Measurements from ENCODE around the gene TDRD12.
"Not testable (repeated sequence)": the region's sequence is repeated elsewhere in the genome, so short reads cannot be mapped to it uniquely, and the experiment has no call there.

The TDRD12 gene

GRCh38 chr19:32748948-32749347, 29.4 kb downstream of the TDRD12 start:
- DNase-seq = no peak
- TF ChIP-seq GATA1 (IDR thresholded peaks at IDR 0.05; ENCODE audit: low read depth, low read length) (no peak), POLR2A (IDR thresholded peaks at IDR 0.05; ENCODE audit: low read length) (no peak)

GRCh38 chr19:32749361-32749760, 29.8 kb downstream of the TDRD12 start:
- TF ChIP-seq POLR2A (IDR thresholded peaks at IDR 0.05; ENCODE audit: low read length) (no peak), GATA1 (IDR thresholded peaks at IDR 0.05; ENCODE audit: low read depth, low read length) (no peak)

GRCh38 chr19:32750441-32751055, 31.0 kb downstream of the TDRD12 start:
- TF ChIP-seq GATA1 (IDR thresholded peaks at IDR 0.05; ENCODE audit: low read depth, low read length) (no peak), POLR2A (IDR thresholded peaks at IDR 0.05; ENCODE audit: low read length) (no peak)
- DNase-seq = no peak

More at GRCh38 chr19:32749361-32749760, 29.8 kb downstream of the TDRD12 start:
- DNase-seq = no peak

- no peak for TF ChIP-seq POLR2A (IDR thresholded peaks at IDR 0.05; ENCODE audit: low read length)
- TF ChIP-seq GATA1 (IDR thresholded peaks at IDR 0.05; ENCODE audit: low read depth, low read length) = no peak
- DNase-seq = no peak
These were observed 31.5 kb downstream of the TDRD12 start for GRCh38 chr19:32751066-32751465.

- TF ChIP-seq GATA1 (IDR thresholded peaks at IDR 0.05; ENCODE audit: low read depth, low read length) (no peak), POLR2A (IDR thresholded peaks at IDR 0.05; ENCODE audit: low read length) (no peak)
- no peak for DNase-seq
These were observed 37.6 kb downstream of the TDRD12 start for GRCh38 chr19:32757189-32757588.

- not testable (repeated sequence) for DNase-seq
These were observed 45.8 kb downstream of the TDRD12 start for GRCh38 chr19:32765365-32765764.

GRCh38 chr19:32767951-32768679, 48.5 kb downstream of the TDRD12 start:
- no peak for DNase-seq
- no peak for TF ChIP-seq POLR2A (IDR thresholded peaks at IDR 0.05; ENCODE audit: low read length)
- no peak for TF ChIP-seq GATA1 (IDR thresholded peaks at IDR 0.05; ENCODE audit: low read depth, low read length)

GRCh38 chr19:32771596-32771995, 52.0 kb downstream of the TDRD12 start:
- TF ChIP-seq POLR2A (IDR thresholded peaks at IDR 0.05; ENCODE audit: low read length) = no peak
- TF ChIP-seq GATA1 (IDR thresholded peaks at IDR 0.05; ENCODE audit: low read depth, low read length) = no peak
- DNase-seq = no peak

GRCh38 chr19:32773126-32773525, 53.6 kb downstream of the TDRD12 start:
- TF ChIP-seq POLR2A (IDR thresholded peaks at IDR 0.05; ENCODE audit: low read length) = no peak
- TF ChIP-seq GATA1 (IDR thresholded peaks at IDR 0.05; ENCODE audit: low read depth, low read length) = no peak
- no peak for DNase-seq

GRCh38 chr19:32779082-32779481, 59.5 kb downstream of the TDRD12 start:
- no peak for DNase-seq
- TF ChIP-seq GATA1 (IDR thresholded peaks at IDR 0.05; ENCODE audit: low read depth, low read length) (no peak), POLR2A (IDR thresholded peaks at IDR 0.05; ENCODE audit: low read length) (no peak)

GRCh38 chr19:32781280-32781679, 61.7 kb downstream of the TDRD12 start:
- DNase-seq = no peak
- TF ChIP-seq GATA1 (IDR thresholded peaks at IDR 0.05; ENCODE audit: low read depth, low read length) (no peak), POLR2A (IDR thresholded peaks at IDR 0.05; ENCODE audit: low read length) (no peak)

GRCh38 chr19:32782089-32782488, 62.5 kb downstream of the TDRD12 start:
- not testable (repeated sequence) for DNase-seq

GRCh38 chr19:32787161-32787813, 67.7 kb downstream of the TDRD12 start:
- DNase-seq = not testable (repeated sequence)

GRCh38 chr19:32787895-32788294, 68.3 kb downstream of the TDRD12 start:
- not testable (repeated sequence) for DNase-seq

- DNase-seq = no peak
- TF ChIP-seq GATA1 (IDR thresholded peaks at IDR 0.05; ENCODE audit: low read depth, low read length) (no peak), POLR2A (IDR thresholded peaks at IDR 0.05; ENCODE audit: low read length) (no peak)
These were observed 69.9 kb downstream of the TDRD12 start for GRCh38 chr19:32789429-32789828.
